HCT116 (cell line): ENCODE data around the gene ARL15.

ENCODE experiments used
- ATF3 ChIP-seq: IDR thresholded peaks from 2 replicates; pipeline ENCODE4 v1.6.1; 2012
- EZH2 ChIP-seq: fragments of 200-600 bp; sonication (generic); IDR thresholded peaks from 2 replicates; pipeline ENCODE4 v1.6.1; 2017; ENCODE audit warnings: antibody characterized with exemption, mixed run types
- POLR2A ChIP-seq: IDR thresholded peaks from 2 replicates; pipeline ENCODE4 v1.7.0; 2011; ENCODE audit warnings: borderline replicate concordance; ENCODE audit not compliant: insufficient read depth, insufficient read length; ENCODE audit errors: extremely low read depth
- POLR2AphosphoS5 ChIP-seq: IDR thresholded peaks from 2 replicates; pipeline ENCODE4 v1.6.1; 2011; ENCODE audit warnings: mild to moderate bottlenecking, low read depth, low read length, moderate library complexity
- RAD21 ChIP-seq: IDR thresholded peaks from 2 replicates; pipeline ENCODE4 v1.6.1; 2012; ENCODE audit warnings: low read depth, mild to moderate bottlenecking
- SP1 ChIP-seq: IDR thresholded peaks from 2 replicates; pipeline ENCODE4 v1.6.1; 2012; ENCODE audit warnings: low read depth
- TCF7L2 ChIP-seq: IDR thresholded peaks from 2 replicates; pipeline ENCODE4 v1.7.0; 2011; ENCODE audit warnings: borderline replicate concordance, inconsistent platforms; ENCODE audit not compliant: insufficient read depth, insufficient read length; ENCODE audit errors: extremely low read depth
- ZFX ChIP-seq: fragments of 450-650 bp; IDR thresholded peaks from 2 replicates; pipeline ENCODE4 v1.6.1; 2017
- TF ChIP-seq, protein P1 (sequence below), 3 experiments: fragments of 200-600 bp in 1 of 3; sonication (generic) in 1 of 3; IDR thresholded peaks in 2 of 3; conservative IDR thresholded peaks in 1 of 3; 2 replicates each; pipeline ENCODE4 v1.5.1; 2012 to 2017; ENCODE audit warnings: low read depth in 2 of 3, low read length in 2 of 3, antibody characterized with exemption in 1 of 3, borderline replicate concordance in 1 of 3, control low read depth in 1 of 3, mild to moderate bottlenecking in 1 of 3, mixed read lengths in 1 of 3, mixed run types in 1 of 3, moderate library complexity in 1 of 3; ENCODE audit not compliant: insufficient read depth in 1 of 3

GRCh38 chr5:54117957-54118356 lies 192.4 kb downstream of the ARL15 start:
- TF ChIP-seq ATF3 (no peak), EZH2 (no peak), SP1 (no peak), POLR2AphosphoS5 (no peak), ZFX (no peak), TCF7L2 (no peak), RAD21 (no peak), POLR2A (no peak)
- TF ChIP-seq, protein P1, sequence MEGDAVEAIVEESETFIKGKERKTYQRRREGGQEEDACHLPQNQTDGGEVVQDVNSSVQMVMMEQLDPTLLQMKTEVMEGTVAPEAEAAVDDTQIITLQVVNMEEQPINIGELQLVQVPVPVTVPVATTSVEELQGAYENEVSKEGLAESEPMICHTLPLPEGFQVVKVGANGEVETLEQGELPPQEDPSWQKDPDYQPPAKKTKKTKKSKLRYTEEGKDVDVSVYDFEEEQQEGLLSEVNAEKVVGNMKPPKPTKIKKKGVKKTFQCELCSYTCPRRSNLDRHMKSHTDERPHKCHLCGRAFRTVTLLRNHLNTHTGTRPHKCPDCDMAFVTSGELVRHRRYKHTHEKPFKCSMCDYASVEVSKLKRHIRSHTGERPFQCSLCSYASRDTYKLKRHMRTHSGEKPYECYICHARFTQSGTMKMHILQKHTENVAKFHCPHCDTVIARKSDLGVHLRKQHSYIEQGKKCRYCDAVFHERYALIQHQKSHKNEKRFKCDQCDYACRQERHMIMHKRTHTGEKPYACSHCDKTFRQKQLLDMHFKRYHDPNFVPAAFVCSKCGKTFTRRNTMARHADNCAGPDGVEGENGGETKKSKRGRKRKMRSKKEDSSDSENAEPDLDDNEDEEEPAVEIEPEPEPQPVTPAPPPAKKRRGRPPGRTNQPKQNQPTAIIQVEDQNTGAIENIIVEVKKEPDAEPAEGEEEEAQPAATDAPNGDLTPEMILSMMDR (IDR thresholded peaks at IDR 0.05 in 2 of 3, conservative IDR thresholded peaks at IDR 0.05 in 1 of 3; ENCODE audit: borderline replicate concordance in 1 of 3, insufficient read depth in 1 of 3, low read depth in 2 of 3, low read length in 2 of 3): no peak
